Keratinocyte (primary cell): ENCODE results near the gene TMCO4. TPM values are rescaled to one million over a fixed set of nuclear protein-coding genes. Genes with fewer than 3 reads are reported as not detected.

Experiments used
- DNase-seq: peaks from one replicate; pipeline ENCODE4 v3.0.0-alpha.2; 2011; ENCODE audit warnings: low read depth, missing footprints, low spot score
- FAIRE-seq: peaks from 2 replicates; lab custom pipeline; 2011; peaks lifted over from hg19 to GRCh38; lab: Jason Lieb, UNC
- H2AFZ ChIP-seq: 2 replicates; pipeline ENCODE4 v1.6.0; 2012; ENCODE audit warnings: low read length, control low read depth, inconsistent platforms; ENCODE audit not compliant: control insufficient read depth
- H3K27ac ChIP-seq: 2 replicates; pipeline ENCODE4 v1.5.1; 2011; ENCODE audit warnings: low read length; ENCODE audit not compliant: control insufficient read depth, insufficient read depth
- H3K27me3 ChIP-seq: 3 replicates; pipeline ENCODE4 v1.6.0; 2011; ENCODE audit warnings: low read length; ENCODE audit not compliant: control insufficient read depth, insufficient read depth; ENCODE audit errors: extremely low read depth
- H3K36me3 ChIP-seq, 2 experiments: 2 replicates in 1 of 2; 3 replicates in 1 of 2; pipeline ENCODE4 v1.5.1; 2011; ENCODE audit warnings: low read length in 2 of 2, mild to moderate bottlenecking in 1 of 2; ENCODE audit not compliant: control insufficient read depth in 2 of 2, insufficient read depth in 2 of 2; ENCODE audit errors: extremely low read depth in 1 of 2
- H3K4me1 ChIP-seq: 3 replicates; pipeline ENCODE4 v1.5.1; 2011; ENCODE audit warnings: low read length; ENCODE audit not compliant: control insufficient read depth, insufficient read depth; ENCODE audit errors: extremely low read depth
- H3K4me2 ChIP-seq: 3 replicates; pipeline ENCODE4 v1.6.0; 2011; ENCODE audit warnings: low read depth, low read length; ENCODE audit not compliant: control insufficient read depth, insufficient read depth; ENCODE audit errors: extremely low read depth
- H3K4me3 ChIP-seq, 3 experiments: fragments of 200-600 bp in 1 of 3; sonication (generic) in 1 of 3; 2 replicates in 2 of 3; 3 replicates in 1 of 3; pipeline ENCODE4 v1.5.1; 2011 to 2016; ENCODE audit warnings: low read length in 3 of 3, mild to moderate bottlenecking in 3 of 3, control low read depth in 2 of 3, inconsistent platforms in 1 of 3, low read depth in 1 of 3, mixed read lengths in 1 of 3, mixed run types in 1 of 3, moderate library complexity in 1 of 3; ENCODE audit not compliant: control insufficient read depth in 2 of 3, insufficient read depth in 2 of 3; ENCODE audit errors: extremely low read depth in 1 of 3
- H3K79me2 ChIP-seq: 2 replicates; pipeline ENCODE4 v1.6.0; 2012; ENCODE audit warnings: low read length; ENCODE audit not compliant: control insufficient read depth, insufficient read depth
- H3K9ac ChIP-seq: 3 replicates; pipeline ENCODE4 v1.6.0; 2011; ENCODE audit warnings: low read length; ENCODE audit not compliant: control insufficient read depth, insufficient read depth; ENCODE audit errors: extremely low read depth
- H3K9me1 ChIP-seq: 3 replicates; pipeline ENCODE4 v1.6.0; 2011; ENCODE audit warnings: low read length; ENCODE audit not compliant: control insufficient read depth, insufficient read depth; ENCODE audit errors: extremely low read depth
- H3K9me3 ChIP-seq: 2 replicates; pipeline ENCODE4 v1.5.1; 2012; ENCODE audit warnings: low read depth, low read length; ENCODE audit not compliant: control insufficient read depth
- H4K20me1 ChIP-seq: 3 replicates; pipeline ENCODE4 v1.6.0; 2011; ENCODE audit warnings: low read length; ENCODE audit not compliant: control insufficient read depth, insufficient read depth; ENCODE audit errors: extremely low read depth
- EZH2 ChIP-seq: IDR thresholded peaks from one replicate; pipeline ENCODE4 v1.6.1; 2012; ENCODE audit warnings: inconsistent platforms, mild to moderate bottlenecking, low read length, moderate library complexity
- dilution Hi-C: fragments of 300-500 bp; cut with MboI; formaldehyde crosslinking; loops from one replicate; pipeline ENCODE4 v1.7.0; 2020; ENCODE audit warnings: low sequenced_read_pairs; ENCODE audit not compliant: extremely low pct_ligation_motif_present
- polyA plus RNA-seq, 5 experiments: library from polyadenylated mRNA; depleted of rRNA in 3 of 5; stranded (reverse) in 3 of 5; stranded (forward) in 1 of 5; unstranded in 1 of 5; fragments of >200 nt; gene quantifications; 1 replicate in 1 of 5; 2 replicates in 3 of 5; 3 replicates in 1 of 5; pipeline versions ENCODE4 v1.2.1 to v1.2.3, GENCODE V29; 2011 to 2012; ENCODE audit warnings: missing spikeins in 2 of 5, low read depth in 1 of 5, low replicate concordance in 1 of 5
- TF ChIP-seq, protein P1 (sequence below), 3 experiments: IDR thresholded peaks in 1 of 3; conservative IDR thresholded peaks in 1 of 3; optimal IDR thresholded peaks in 1 of 3; 2 replicates in 2 of 3; 3 replicates in 1 of 3; pipeline versions ENCODE3 to v1.5.1; 2011; ENCODE audit warnings: low read length in 3 of 3, mild to moderate bottlenecking in 3 of 3, moderate library complexity in 2 of 3, control low read depth in 1 of 3, inconsistent platforms in 1 of 3; ENCODE audit not compliant: insufficient read depth in 2 of 3; ENCODE audit errors: extremely low read depth in 1 of 3

Gene TMCO4
- polyA plus RNA-seq, 1 donor (not counting 4 experiments of a cell fraction or from before 2014, with no cell fraction given): 1.2 TPM

DNA sequence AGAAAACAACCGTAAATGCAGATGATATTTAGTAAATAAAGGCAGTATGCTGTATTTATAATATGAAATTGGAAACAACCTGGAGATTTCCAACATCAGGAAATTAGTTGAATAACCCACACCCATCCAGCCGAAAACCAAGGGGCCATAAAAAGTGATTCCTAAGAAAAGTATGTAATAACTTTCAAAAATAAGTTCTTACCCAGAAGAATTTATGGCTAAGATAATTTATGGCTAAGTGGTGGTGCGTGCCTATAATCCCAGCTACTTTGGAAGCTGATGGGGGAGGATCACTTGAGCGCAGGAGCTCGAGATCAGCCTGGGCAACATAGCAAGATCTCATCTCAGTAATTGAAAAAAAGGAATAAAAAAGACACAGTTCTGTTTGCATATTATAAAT, 43.2 kb downstream of the TMCO4 start:
- dilution Hi-C loops: no loop called here
- DNase-seq (no peak), FAIRE-seq (no peak)
- Histone ChIP-seq H3K79me2 (no peaks in the 10 kb centered on the region), H4K20me1 (no peaks in the 10 kb centered on the region), H3K27me3 (no peaks in the 10 kb centered on the region), H3K4me2 (no peak overlapping the region), H3K36me3 (no peaks in the 10 kb centered on the region), H3K9ac (no peak overlapping the region), H3K9me3 (no peaks in the 10 kb centered on the region), H3K4me1 (peaks cover 12% of the 10 kb centered on the region), H3K27ac (no peak overlapping the region), H3K4me3 (no peak overlapping the region), H3K9me1 (no peaks in the 10 kb centered on the region), H2AFZ (no peak overlapping the region)
- no peak for TF ChIP-seq EZH2
- TF ChIP-seq, protein P1, sequence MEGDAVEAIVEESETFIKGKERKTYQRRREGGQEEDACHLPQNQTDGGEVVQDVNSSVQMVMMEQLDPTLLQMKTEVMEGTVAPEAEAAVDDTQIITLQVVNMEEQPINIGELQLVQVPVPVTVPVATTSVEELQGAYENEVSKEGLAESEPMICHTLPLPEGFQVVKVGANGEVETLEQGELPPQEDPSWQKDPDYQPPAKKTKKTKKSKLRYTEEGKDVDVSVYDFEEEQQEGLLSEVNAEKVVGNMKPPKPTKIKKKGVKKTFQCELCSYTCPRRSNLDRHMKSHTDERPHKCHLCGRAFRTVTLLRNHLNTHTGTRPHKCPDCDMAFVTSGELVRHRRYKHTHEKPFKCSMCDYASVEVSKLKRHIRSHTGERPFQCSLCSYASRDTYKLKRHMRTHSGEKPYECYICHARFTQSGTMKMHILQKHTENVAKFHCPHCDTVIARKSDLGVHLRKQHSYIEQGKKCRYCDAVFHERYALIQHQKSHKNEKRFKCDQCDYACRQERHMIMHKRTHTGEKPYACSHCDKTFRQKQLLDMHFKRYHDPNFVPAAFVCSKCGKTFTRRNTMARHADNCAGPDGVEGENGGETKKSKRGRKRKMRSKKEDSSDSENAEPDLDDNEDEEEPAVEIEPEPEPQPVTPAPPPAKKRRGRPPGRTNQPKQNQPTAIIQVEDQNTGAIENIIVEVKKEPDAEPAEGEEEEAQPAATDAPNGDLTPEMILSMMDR (optimal IDR thresholded peaks at IDR 0.05 in 1 of 3, IDR thresholded peaks at IDR 0.05 in 1 of 3, conservative IDR thresholded peaks at IDR 0.05 in 1 of 3; ENCODE audit: extremely low read depth in 1 of 3, insufficient read depth in 2 of 3, low read length in 3 of 3): no peak

DNA sequence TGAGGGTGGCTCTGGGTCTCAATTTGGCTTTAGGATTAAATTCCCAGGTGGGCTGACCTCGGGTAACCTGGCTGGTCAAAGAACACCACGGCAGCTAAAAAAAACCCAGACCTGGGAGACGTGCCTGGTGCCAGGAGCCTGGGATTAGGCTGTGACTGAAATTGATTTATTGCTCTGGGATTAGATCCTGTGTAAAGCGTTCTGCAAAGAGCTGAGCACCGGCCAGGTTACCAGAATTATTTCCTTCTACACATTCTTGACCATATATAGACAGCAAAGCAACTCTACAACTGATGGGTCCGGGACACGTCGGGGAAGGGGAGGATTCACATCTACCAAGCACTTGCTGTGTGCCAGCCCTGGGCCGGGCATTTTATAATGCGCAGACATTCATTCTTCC, 45.2 kb downstream of the TMCO4 start:
- TF ChIP-seq EZH2: no peak
- TF ChIP-seq, protein P1 (optimal IDR thresholded peaks at IDR 0.05 in 1 of 3, IDR thresholded peaks at IDR 0.05 in 1 of 3, conservative IDR thresholded peaks at IDR 0.05 in 1 of 3; ENCODE audit: extremely low read depth in 1 of 3, insufficient read depth in 2 of 3, low read length in 3 of 3): no peak
- H3K79me2 ChIP-seq: no peaks in the 10 kb centered on the region
- no peak overlapping the region for H3K4me2 ChIP-seq
- no peak overlapping the region for H2AFZ ChIP-seq
- dilution Hi-C loops: no loop called here
- DNase-seq (no peak), FAIRE-seq (no peak)
- H4K20me1 ChIP-seq: no peaks in the 10 kb centered on the region
- peaks cover 10% of the 10 kb centered on the region for H3K4me1 ChIP-seq
- H3K9ac ChIP-seq: no peak overlapping the region
- H3K9me1 ChIP-seq: no peaks in the 10 kb centered on the region
- no peak overlapping the region for H3K27ac ChIP-seq
- no peaks in the 10 kb centered on the region for H3K27me3 ChIP-seq
- H3K4me3 ChIP-seq: no peak overlapping the region
- H3K9me3 ChIP-seq: no peaks in the 10 kb centered on the region
- no peaks in the 10 kb centered on the region for H3K36me3 ChIP-seq
